ENCODE measurements around the gene AUH. TPM values are rescaled to one million over a fixed set of nuclear protein-coding genes. Genes with fewer than 3 reads are reported as not detected.

AUH gene
- total RNA-seq, 6 donors from 2014 or later = 13.7 to 38.5 (median 24.4) TPM

DNA sequence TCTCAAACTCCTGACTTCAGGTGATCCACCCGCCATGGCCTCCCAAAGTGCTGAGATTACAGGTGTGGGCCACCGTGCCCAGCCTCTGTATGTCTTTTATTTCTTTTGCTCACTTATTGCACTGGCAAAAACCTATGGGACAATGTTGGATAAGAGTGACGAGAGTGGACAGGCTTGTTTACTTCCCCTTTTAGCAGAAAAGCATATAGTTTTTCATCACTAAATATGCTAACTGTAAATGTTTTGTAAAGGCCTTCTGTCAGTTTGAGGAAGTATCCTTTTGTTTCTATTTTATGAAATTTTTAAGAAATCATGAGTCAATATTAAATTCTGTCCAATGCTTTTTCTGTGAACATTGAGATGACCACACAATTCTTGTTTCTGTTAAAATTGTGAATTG is 103.3 kb downstream of the AUH start:
- H3K36me3 ChIP-seq = no peaks in the 10 kb centered on the region
- H3K27ac ChIP-seq = no peak overlapping the region
- ATAC-seq (ENCODE audit: low FRiP score in 2 of 2) (peak in 1 of 2 donors; percentile 59), DNase-seq (no peak)
- no peak for TF ChIP-seq EP300 (IDR thresholded peaks at IDR 0.05)
- WGBS, 2 donors = 73 to 88% methylated on average over 3 of the region's 3 CpGs
- H3K9me3 ChIP-seq = no peaks in the 10 kb centered on the region
- H3K4me3 ChIP-seq = no peak overlapping the region
- no peaks in the 10 kb centered on the region for H3K27me3 ChIP-seq
- H3K4me1 ChIP-seq = peaks cover 0 to 5% (median 0%) of the 10 kb centered on the region in 4 donors

DNA sequence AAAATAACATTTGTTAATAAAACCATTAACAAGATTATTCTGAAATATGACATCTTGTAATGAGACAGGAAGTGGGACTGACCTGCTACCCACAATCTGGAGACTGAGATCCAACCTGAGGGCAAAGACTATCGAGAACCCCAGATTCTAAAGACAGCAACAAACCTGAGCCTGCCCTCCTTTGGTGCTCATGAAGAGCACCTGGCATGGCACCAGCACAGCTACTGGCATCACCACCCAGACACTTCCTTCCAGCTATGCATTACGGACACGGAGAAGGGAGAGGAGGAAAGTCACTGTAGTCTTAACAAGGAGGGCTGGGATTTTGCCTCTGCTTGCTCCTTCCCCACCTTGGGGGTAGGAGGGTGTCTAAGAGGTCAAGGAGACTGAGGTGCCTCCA is 105.5 kb downstream of the AUH start:
- TF ChIP-seq EP300 (IDR thresholded peaks at IDR 0.05) (no peak), POLR2A (IDR thresholded peaks at IDR 0.05) (no peak), POLR2AphosphoS5 (IDR thresholded peaks at IDR 0.05) (no peak)
- TF ChIP-seq, protein P1, sequence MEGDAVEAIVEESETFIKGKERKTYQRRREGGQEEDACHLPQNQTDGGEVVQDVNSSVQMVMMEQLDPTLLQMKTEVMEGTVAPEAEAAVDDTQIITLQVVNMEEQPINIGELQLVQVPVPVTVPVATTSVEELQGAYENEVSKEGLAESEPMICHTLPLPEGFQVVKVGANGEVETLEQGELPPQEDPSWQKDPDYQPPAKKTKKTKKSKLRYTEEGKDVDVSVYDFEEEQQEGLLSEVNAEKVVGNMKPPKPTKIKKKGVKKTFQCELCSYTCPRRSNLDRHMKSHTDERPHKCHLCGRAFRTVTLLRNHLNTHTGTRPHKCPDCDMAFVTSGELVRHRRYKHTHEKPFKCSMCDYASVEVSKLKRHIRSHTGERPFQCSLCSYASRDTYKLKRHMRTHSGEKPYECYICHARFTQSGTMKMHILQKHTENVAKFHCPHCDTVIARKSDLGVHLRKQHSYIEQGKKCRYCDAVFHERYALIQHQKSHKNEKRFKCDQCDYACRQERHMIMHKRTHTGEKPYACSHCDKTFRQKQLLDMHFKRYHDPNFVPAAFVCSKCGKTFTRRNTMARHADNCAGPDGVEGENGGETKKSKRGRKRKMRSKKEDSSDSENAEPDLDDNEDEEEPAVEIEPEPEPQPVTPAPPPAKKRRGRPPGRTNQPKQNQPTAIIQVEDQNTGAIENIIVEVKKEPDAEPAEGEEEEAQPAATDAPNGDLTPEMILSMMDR (IDR thresholded peaks at IDR 0.05) = no peak

DNA sequence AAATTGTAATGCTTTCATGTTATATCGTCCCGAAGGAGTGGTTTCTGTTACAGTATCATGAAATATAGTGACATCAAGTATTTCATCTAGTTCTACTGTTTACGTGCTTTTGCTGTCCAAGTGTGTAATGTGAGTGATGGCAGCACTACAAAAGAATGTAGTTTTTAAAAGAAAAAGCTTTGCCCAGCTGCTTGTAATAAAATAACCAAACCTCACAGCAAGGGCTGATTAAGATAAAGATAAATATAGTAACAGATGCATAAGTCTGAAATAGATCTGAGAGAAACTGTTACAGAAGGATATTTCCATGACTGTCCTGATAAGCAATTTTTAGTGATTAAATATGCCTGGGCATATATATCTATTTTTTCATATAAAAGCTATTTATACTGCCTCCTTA is 106.4 kb downstream of the AUH start:
- DNase-seq (no peak), ATAC-seq (ENCODE audit: low FRiP score in 2 of 2) (no peak)
- Histone ChIP-seq H3K4me1 (peaks cover 0 to 5% (median 0%) of the 10 kb centered on the region in 4 donors), H3K27ac (no peak overlapping the region), H3K9me3 (no peaks in the 10 kb centered on the region), H3K36me3 (no peaks in the 10 kb centered on the region), H3K27me3 (no peaks in the 10 kb centered on the region), H3K4me3 (no peak overlapping the region)
- TF ChIP-seq EP300 (IDR thresholded peaks at IDR 0.05) (no peak), POLR2AphosphoS5 (IDR thresholded peaks at IDR 0.05) (no peak), POLR2A (IDR thresholded peaks at IDR 0.05) (no peak)
- TF ChIP-seq, protein P1 (IDR thresholded peaks at IDR 0.05) = no peak
- 67 to 74% methylated on average over 3 of the region's 3 CpGs for WGBS, 2 donors

More for the DNA sequence above, 105.5 kb downstream of the AUH start:
- WGBS, 2 donors = 63 to 79% methylated on average over 3 of the region's 3 CpGs
- Histone ChIP-seq H3K36me3 (no peaks in the 10 kb centered on the region), H3K9me3 (no peaks in the 10 kb centered on the region), H3K4me3 (no peak overlapping the region), H3K27me3 (no peaks in the 10 kb centered on the region), H3K4me1 (peaks cover 0 to 5% (median 0%) of the 10 kb centered on the region in 4 donors), H3K27ac (no peak overlapping the region)
- no peak for ATAC-seq (ENCODE audit: low FRiP score in 2 of 2)
- DNase-seq = no peak

DNA sequence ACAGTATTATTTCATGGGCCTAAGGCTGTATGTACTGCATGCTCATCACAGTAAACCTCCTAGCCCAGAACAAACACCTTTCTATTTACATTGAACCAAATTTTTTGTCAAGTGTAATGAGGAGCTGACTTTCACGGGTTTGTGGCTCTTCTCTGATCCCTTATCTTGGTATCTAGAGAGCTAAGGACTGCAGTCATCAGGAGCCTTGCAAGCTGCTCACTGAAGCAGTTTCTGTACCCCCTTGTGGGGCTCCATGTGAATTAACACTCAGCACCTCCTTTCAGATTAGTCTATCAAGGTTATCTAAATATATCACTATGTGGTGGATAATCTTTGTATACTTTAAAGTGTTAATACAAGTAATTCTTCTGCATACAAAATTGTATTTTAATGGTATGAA is 108.2 kb downstream of the AUH start:
- Histone ChIP-seq H3K27ac (no peak overlapping the region), H3K4me3 (no peak overlapping the region), H3K27me3 (no peaks in the 10 kb centered on the region), H3K36me3 (no peaks in the 10 kb centered on the region), H3K4me1 (peaks cover 0 to 5% (median 0%) of the 10 kb centered on the region in 4 donors), H3K9me3 (no peaks in the 10 kb centered on the region)
- 35 to 56% methylated on average over 1 of the region's 1 CpG for WGBS, 2 donors
- ATAC-seq (ENCODE audit: low FRiP score in 2 of 2) = no peak
- no peak for DNase-seq
- no peak for TF ChIP-seq EP300 (IDR thresholded peaks at IDR 0.05)
- TF ChIP-seq, protein P1 (IDR thresholded peaks at IDR 0.05) = no peak
- TF ChIP-seq POLR2A (IDR thresholded peaks at IDR 0.05) = no peak
- TF ChIP-seq POLR2AphosphoS5 (IDR thresholded peaks at IDR 0.05) = no peak

DNA sequence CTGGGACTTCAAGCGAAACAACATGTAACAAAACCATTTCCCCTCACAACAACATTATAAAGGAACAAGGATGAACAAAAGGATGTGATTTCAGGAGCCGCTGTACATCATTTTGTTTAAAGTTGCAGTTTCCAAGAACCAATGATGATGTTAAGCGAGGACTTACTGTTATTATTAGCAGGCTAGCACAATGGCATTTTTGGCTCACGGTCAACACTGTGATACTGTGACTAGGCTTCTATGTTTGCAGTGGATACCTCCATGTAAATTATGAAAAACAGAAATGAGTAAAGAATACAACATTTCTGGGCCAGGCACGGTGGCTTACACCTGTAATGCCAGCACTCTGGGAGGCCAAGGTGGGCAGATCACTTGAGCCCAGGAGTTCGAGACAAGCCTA is 113.0 kb downstream of the AUH start:
- H3K27ac ChIP-seq = no peak overlapping the region
- peaks cover 0 to 4% (median 0%) of the 10 kb centered on the region in 4 donors for H3K4me1 ChIP-seq
- H3K4me3 ChIP-seq = no peak overlapping the region
- H3K27me3 ChIP-seq = no peaks in the 10 kb centered on the region
- WGBS, 2 donors = 76 to 87% methylated on average over 6 of the region's 6 CpGs
- no peak for DNase-seq
- H3K9me3 ChIP-seq = no peaks in the 10 kb centered on the region
- H3K36me3 ChIP-seq = no peaks in the 10 kb centered on the region
- TF ChIP-seq, protein P1 (IDR thresholded peaks at IDR 0.05) = no peak
- ATAC-seq (ENCODE audit: low FRiP score in 2 of 2) = no peak
